ENCODE data around the gene PEPD. TPM values are rescaled to one million over a fixed set of nuclear protein-coding genes. Genes with fewer than 3 reads are reported as not detected.
A peak's percentile ranks its signal among the peaks of the same experiment; 100 is the strongest.

PEPD gene
- total RNA-seq, 4 donors from 2014 or later = 79.8 to 122 (median 94.8) TPM

- DNase-seq (ENCODE audit: low spot score in 2 of 2) = no peak
- Histone ChIP-seq H3K4me3 (no peak overlapping the region), H3K36me3 (no peaks in the 10 kb centered on the region), H3K4me1 (peaks cover 0 to 13% (median 0%) of the 10 kb centered on the region in 4 donors), H3K9me3 (no peaks in the 10 kb centered on the region), H3K27ac (peak overlapping the region in 1 of 4 donors; percentile 18), H3K27me3 (no peaks in the 10 kb centered on the region)
- 34 to 35% methylated on average over 4 of the region's 4 CpGs for WGBS, 2 donors
- TF ChIP-seq EP300 (IDR thresholded peaks at IDR 0.05) (no peak), POLR2A (IDR thresholded peaks at IDR 0.05) (no peak), CTCF (IDR thresholded peaks at IDR 0.05) (no peak)
Observed at GRCh38 chr19:33344573-33344925, 177.0 kb downstream of the PEPD start.

GRCh38 chr19:33343859-33344572, 177.6 kb downstream of the PEPD start:
- H3K27ac ChIP-seq = peak overlapping the region in 1 of 4 donors; percentile 18
- no peaks in the 10 kb centered on the region for H3K9me3 ChIP-seq
- H3K4me3 ChIP-seq = peak overlapping the region in 1 of 4 donors; percentile 21
- 16 to 21% methylated on average over 12 of the region's 12 CpGs for WGBS, 2 donors
- H3K36me3 ChIP-seq = no peaks in the 10 kb centered on the region
- H3K4me1 ChIP-seq = peaks cover 0 to 13% (median 0%) of the 10 kb centered on the region in 4 donors
- no peaks in the 10 kb centered on the region for H3K27me3 ChIP-seq
- no peak for DNase-seq (ENCODE audit: low spot score in 2 of 2)
- no peak for TF ChIP-seq CTCF (IDR thresholded peaks at IDR 0.05)
- no peak for TF ChIP-seq POLR2A (IDR thresholded peaks at IDR 0.05)
- TF ChIP-seq EP300 (IDR thresholded peaks at IDR 0.05) = no peak

GRCh38 chr19:33343301-33343700, 178.3 kb downstream of the PEPD start:
- no peaks in the 10 kb centered on the region for H3K9me3 ChIP-seq
- H3K27ac ChIP-seq = no peak overlapping the region
- TF ChIP-seq CTCF (IDR thresholded peaks at IDR 0.05) (no peak), POLR2A (IDR thresholded peaks at IDR 0.05) (no peak), EP300 (IDR thresholded peaks at IDR 0.05) (no peak)
- peaks cover 0 to 13% (median 0%) of the 10 kb centered on the region in 4 donors for H3K4me1 ChIP-seq
- DNase-seq (ENCODE audit: low spot score in 2 of 2) = no peak
- no peaks in the 10 kb centered on the region for H3K36me3 ChIP-seq
- no peaks in the 10 kb centered on the region for H3K27me3 ChIP-seq
- 36 to 47% methylated on average over 2 of the region's 2 CpGs for WGBS, 2 donors
- H3K4me3 ChIP-seq = no peak overlapping the region

- Histone ChIP-seq H3K36me3 (no peaks in the 10 kb centered on the region), H3K27ac (no peak overlapping the region), H3K4me3 (no peak overlapping the region), H3K4me1 (peaks cover 0 to 13% (median 0%) of the 10 kb centered on the region in 4 donors), H3K9me3 (no peaks in the 10 kb centered on the region), H3K27me3 (no peaks in the 10 kb centered on the region)
- WGBS, 2 donors = 57% methylated on average over 2 of the region's 2 CpGs
- TF ChIP-seq CTCF (IDR thresholded peaks at IDR 0.05) = no peak
- no peak for TF ChIP-seq POLR2A (IDR thresholded peaks at IDR 0.05)
- TF ChIP-seq EP300 (IDR thresholded peaks at IDR 0.05) = no peak
- DNase-seq (ENCODE audit: low spot score in 2 of 2) = no peak
Observed at GRCh38 chr19:33340991-33341390, 180.6 kb downstream of the PEPD start.

All from tibial nerve (tissue), 4 donors.